Stomach (tissue), 9 donors: Measurements from ENCODE around the gene CREB5. TPM values are rescaled to one million over a fixed set of nuclear protein-coding genes. Genes with fewer than 3 reads are reported as not detected.
A peak's percentile ranks its signal among the peaks of the same experiment; 100 is the strongest.

Source experiments
- DNase-seq, 2 donors: peaks; one replicate each; pipeline versions ENCODE4 v3.0.0 to v3.0.0-alpha.2; 2013 to 2019
- H3K27ac ChIP-seq, 5 donors: fragments of 200-600 bp in 4 of 5; sonication (generic) in 4 of 5; one replicate each; pipeline ENCODE4 v1.5.1; 2013 to 2019; ENCODE audit warnings: mild to moderate bottlenecking in 1 of 5, moderate library complexity in 1 of 5
- H3K27me3 ChIP-seq, 3 donors: fragments of 200-600 bp; sonication (generic); one replicate each; pipeline ENCODE4 v1.5.1; 2017 to 2019; ENCODE audit warnings: mixed run types in 1 of 3
- H3K36me3 ChIP-seq, 4 donors: fragments of 200-600 bp; sonication (generic); 1 replicate in 3 of 4; 2 replicates in 1 of 4; pipeline ENCODE4 v1.5.1; 2016 to 2019
- H3K4me1 ChIP-seq, 4 donors: fragments of 200-600 bp; sonication (generic); one replicate each; pipeline ENCODE4 v1.5.1; 2016 to 2019
- H3K4me3 ChIP-seq, 4 donors: fragments of 200-600 bp; sonication (generic) in 3 of 4; one replicate each; pipeline ENCODE4 v1.5.1; 2016 to 2019; ENCODE audit warnings: mild to moderate bottlenecking in 1 of 4
- H3K9me3 ChIP-seq, 4 donors: fragments of 200-600 bp; sonication (generic); one replicate each; pipeline ENCODE4 v1.5.1; 2016 to 2019
- EP300 ChIP-seq: sonication (generic); formaldehyde crosslinking; IDR thresholded peaks from one replicate; pipeline ENCODE4 v1.6.1; 2017; ENCODE audit warnings: antibody characterized with exemption
- POLR2A ChIP-seq, 4 donors: fragments of 450-650 bp; IDR thresholded peaks; one replicate each; pipeline ENCODE4 v1.6.1; 2016; ENCODE audit warnings: antibody characterized with exemption in 4 of 4, control low read depth in 2 of 4, mild to moderate bottlenecking in 1 of 4, moderate library complexity in 1 of 4
- POLR2AphosphoS5 ChIP-seq, 3 donors: sonication (generic); formaldehyde crosslinking; IDR thresholded peaks; one replicate each; pipeline ENCODE4 v1.6.1; 2016; ENCODE audit warnings: antibody characterized with exemption in 3 of 3
- WGBS, 5 donors: extraction: QIAGEN DNeasy Blood & Tissue Kit in 3 of 5; methylation state at CpG; one replicate each; pipeline versions ENCODE4 v1.1.5 to v1.1.7; 2013 to 2018; 5-methylcytosine and 5-hydroxymethylcytosine counted together
- intact Hi-C: fragments of 100-400 bp; cut with DNase I; formaldehyde crosslinking; loops from one replicate; pipeline ENCODE4 v1.15.1; 2023; ENCODE audit warnings: low total_unique reads
- polyA plus RNA-seq, 3 donors: library from polyadenylated mRNA; stranded (reverse); fragments of 200-250 nt; gene quantifications; one replicate each; pipeline ENCODE4 v1.2.3, GENCODE V29; 2013
- total RNA-seq, 5 donors: library from RNA; depleted of rRNA; stranded (reverse); fragments of >200 nt; gene quantifications; one replicate each; pipeline versions ENCODE4 v1.1.0 to v1.2.3, GENCODE V29; 2014 to 2016
- TF ChIP-seq, protein P1 (sequence below), 7 experiments: fragments of 450-650 bp in 4 of 7; fragments of 200-600 bp in 3 of 7; sonication (generic) in 3 of 7; IDR thresholded peaks; one replicate each; pipeline ENCODE4 v1.5.1; 2016 to 2019; ENCODE audit warnings: antibody characterized with exemption in 7 of 7, control low read depth in 2 of 7, mild to moderate bottlenecking in 1 of 7
- donor health status: healthy with polysubstance abuse.
- donor health status: Bipolar disorder and iron deficiency.
- donor health status: healthy.

CREB5 gene
- total and polyA plus RNA-seq, 8 donors = 0.68 to 30.3 (median 1.5) TPM; not detected in 1

DNA sequence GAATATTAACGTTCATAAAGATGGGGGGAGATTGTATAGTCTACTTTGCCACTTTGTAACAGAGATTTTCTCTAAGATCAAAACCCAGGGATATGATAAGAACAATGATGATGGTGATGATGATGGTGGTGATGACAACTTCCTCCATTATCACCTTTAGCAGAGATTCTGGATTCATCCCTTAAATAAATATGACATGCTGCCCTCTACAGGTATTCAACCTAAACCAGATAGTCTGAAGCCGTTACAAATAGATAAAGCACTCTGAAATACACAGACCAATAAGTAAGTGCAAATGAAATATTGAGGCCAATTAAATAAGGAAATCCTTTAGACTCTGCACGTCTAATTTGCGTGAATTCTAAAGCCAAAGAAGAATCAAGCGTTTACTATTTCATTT lies 211.5 kb downstream of the CREB5 start:
- peaks cover 0 to 28% (median 7%) of the 10 kb centered on the region in 4 donors for H3K4me1 ChIP-seq
- 47 to 55% (median 52%) methylated on average over 5 of the region's 5 CpGs for WGBS, 5 donors
- H3K27me3 ChIP-seq = no peaks in the 10 kb centered on the region
- no peak overlapping the region for H3K27ac ChIP-seq
- TF ChIP-seq, protein P1, sequence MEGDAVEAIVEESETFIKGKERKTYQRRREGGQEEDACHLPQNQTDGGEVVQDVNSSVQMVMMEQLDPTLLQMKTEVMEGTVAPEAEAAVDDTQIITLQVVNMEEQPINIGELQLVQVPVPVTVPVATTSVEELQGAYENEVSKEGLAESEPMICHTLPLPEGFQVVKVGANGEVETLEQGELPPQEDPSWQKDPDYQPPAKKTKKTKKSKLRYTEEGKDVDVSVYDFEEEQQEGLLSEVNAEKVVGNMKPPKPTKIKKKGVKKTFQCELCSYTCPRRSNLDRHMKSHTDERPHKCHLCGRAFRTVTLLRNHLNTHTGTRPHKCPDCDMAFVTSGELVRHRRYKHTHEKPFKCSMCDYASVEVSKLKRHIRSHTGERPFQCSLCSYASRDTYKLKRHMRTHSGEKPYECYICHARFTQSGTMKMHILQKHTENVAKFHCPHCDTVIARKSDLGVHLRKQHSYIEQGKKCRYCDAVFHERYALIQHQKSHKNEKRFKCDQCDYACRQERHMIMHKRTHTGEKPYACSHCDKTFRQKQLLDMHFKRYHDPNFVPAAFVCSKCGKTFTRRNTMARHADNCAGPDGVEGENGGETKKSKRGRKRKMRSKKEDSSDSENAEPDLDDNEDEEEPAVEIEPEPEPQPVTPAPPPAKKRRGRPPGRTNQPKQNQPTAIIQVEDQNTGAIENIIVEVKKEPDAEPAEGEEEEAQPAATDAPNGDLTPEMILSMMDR (IDR thresholded peaks at IDR 0.05) = no peak
- TF ChIP-seq EP300 (no peak), POLR2AphosphoS5 (IDR thresholded peaks at IDR 0.05) (no peak), POLR2A (IDR thresholded peaks at IDR 0.05) (no peak)
- H3K9me3 ChIP-seq = no peaks in the 10 kb centered on the region
- intact Hi-C loops = no loop called here
- no peak for DNase-seq
- H3K4me3 ChIP-seq = no peak overlapping the region
- H3K36me3 ChIP-seq = no peaks in the 10 kb centered on the region

DNA sequence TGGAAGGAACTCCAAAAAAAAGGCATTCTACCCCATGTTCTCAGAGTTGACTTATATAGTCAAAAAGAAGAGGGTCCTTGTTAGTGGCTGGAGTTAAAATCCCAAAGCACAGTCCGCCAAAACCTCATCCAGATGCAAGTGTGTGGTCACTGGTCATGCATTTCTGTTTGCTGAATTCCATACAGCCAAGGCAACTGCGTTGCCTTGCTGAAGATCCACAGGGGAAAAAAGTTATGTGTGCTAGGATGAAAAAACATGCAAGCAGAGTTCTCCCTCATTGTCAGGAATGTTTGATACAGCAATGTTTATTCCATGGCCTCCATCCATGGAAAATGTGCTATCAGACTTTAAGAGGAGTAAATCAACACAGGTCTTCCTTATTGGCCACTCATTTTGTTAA lies 213.1 kb downstream of the CREB5 start:
- intact Hi-C loops = no loop called here
- 62 to 90% (median 77%) methylated on average over 2 of the region's 2 CpGs for WGBS, 5 donors
- H3K27me3 ChIP-seq = no peaks in the 10 kb centered on the region
- peaks cover 0 to 32% (median 7%) of the 10 kb centered on the region in 4 donors for H3K4me1 ChIP-seq
- H3K9me3 ChIP-seq = no peaks in the 10 kb centered on the region
- TF ChIP-seq POLR2AphosphoS5 (IDR thresholded peaks at IDR 0.05) (no peak), POLR2A (IDR thresholded peaks at IDR 0.05) (no peak), EP300 (no peak)
- TF ChIP-seq, protein P1 (IDR thresholded peaks at IDR 0.05) = no peak
- peak in 1 of 2 donors; percentile 75 for DNase-seq
- no peaks in the 10 kb centered on the region for H3K36me3 ChIP-seq
- H3K27ac ChIP-seq = no peak overlapping the region
- no peak overlapping the region for H3K4me3 ChIP-seq

DNA sequence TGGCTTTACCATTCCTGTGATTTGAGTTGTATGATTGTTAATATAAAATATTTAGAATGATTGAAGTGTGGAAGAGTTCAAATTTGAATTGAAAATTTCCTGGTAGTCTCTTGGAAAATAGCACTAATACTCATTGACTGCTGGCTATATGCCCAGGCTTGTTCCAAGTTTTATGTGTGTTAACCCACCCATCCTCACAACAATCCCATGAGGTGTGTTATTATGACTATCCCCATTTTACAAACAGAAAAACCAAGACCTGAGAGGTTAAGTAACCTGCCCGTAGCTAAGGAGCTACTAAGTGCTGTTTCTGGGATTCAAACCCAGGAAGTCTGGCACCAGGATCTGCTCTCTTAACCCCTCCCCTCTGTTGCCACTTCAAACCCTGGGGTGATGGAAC lies 213.9 kb downstream of the CREB5 start:
- intact Hi-C loops = no loop called here
- H3K27ac ChIP-seq = peak overlapping the region in 1 of 5 donors; percentile 17
- 48 to 72% (median 69%) methylated on average over 1 of the region's 1 CpG for WGBS, 5 donors
- no peaks in the 10 kb centered on the region for H3K27me3 ChIP-seq
- H3K4me1 ChIP-seq = peaks cover 0 to 32% (median 7%) of the 10 kb centered on the region in 4 donors
- H3K9me3 ChIP-seq = no peaks in the 10 kb centered on the region
- no peak for DNase-seq
- H3K4me3 ChIP-seq = no peak overlapping the region
- no peaks in the 10 kb centered on the region for H3K36me3 ChIP-seq
- no peak for TF ChIP-seq POLR2A (IDR thresholded peaks at IDR 0.05)
- no peak for TF ChIP-seq POLR2AphosphoS5 (IDR thresholded peaks at IDR 0.05)
- TF ChIP-seq, protein P1 (IDR thresholded peaks at IDR 0.05) = no peak
- TF ChIP-seq EP300 = no peak

- DNase-seq = peak in 1 of 2 donors; percentile 62
- no peak overlapping the region for H3K4me3 ChIP-seq
- H3K36me3 ChIP-seq = no peaks in the 10 kb centered on the region
- 24 to 36% (median 34%) methylated on average over 8 of the region's 8 CpGs for WGBS, 5 donors
- peaks cover 0 to 32% (median 7%) of the 10 kb centered on the region in 4 donors for H3K4me1 ChIP-seq
- no peaks in the 10 kb centered on the region for H3K9me3 ChIP-seq
- TF ChIP-seq EP300 (no peak), POLR2AphosphoS5 (IDR thresholded peaks at IDR 0.05) (no peak)
- TF ChIP-seq, protein P1 (IDR thresholded peaks at IDR 0.05) = peak in 5 of 7 experiments; percentile 11 to 56 (median 53)
- peak overlapping the region in 2 of 5 donors; percentile 13 to 17 for H3K27ac ChIP-seq
- intact Hi-C loops = no loop called here
- H3K27me3 ChIP-seq = no peaks in the 10 kb centered on the region
Observed at GRCh38 chr7:28626624-28627262, 214.4 kb downstream of the CREB5 start.
